ENCODE data around the gene DTX3.
"Not testable (repeated sequence)": the region's sequence is repeated elsewhere in the genome, so short reads cannot be mapped to it uniquely, and the experiment has no call there.

The DTX3 gene, protein sequence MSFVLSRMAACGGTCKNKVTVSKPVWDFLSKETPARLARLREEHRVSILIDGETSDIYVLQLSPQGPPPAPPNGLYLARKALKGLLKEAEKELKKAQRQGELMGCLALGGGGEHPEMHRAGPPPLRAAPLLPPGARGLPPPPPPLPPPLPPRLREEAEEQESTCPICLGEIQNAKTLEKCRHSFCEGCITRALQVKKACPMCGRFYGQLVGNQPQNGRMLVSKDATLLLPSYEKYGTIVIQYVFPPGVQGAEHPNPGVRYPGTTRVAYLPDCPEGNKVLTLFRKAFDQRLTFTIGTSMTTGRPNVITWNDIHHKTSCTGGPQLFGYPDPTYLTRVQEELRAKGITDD

GRCh38 chr12:57604454-57604991 is at the start of gene DTX3:
Gene DTX3, plus strand, starts transcription at chr12:57604824. Its CDS starts 1,694 bp downstream, at chr12:57606518.
- Histone ChIP-seq H3K9me3 (ENCODE audit: control insufficient read depth, insufficient read depth, low read length) (no peaks in the 10 kb centered on the region), H3K36me3 (ENCODE audit: control insufficient read depth, insufficient read depth, low read length) (peaks cover 12% of the 10 kb centered on the region), H3K4me1 (ENCODE audit: control insufficient read depth, insufficient read depth, low read length) (peaks cover 17% of the 10 kb centered on the region), H3K27me3 (ENCODE audit: control insufficient read depth, insufficient read depth, low read length) (peaks cover 5% of the 10 kb centered on the region), H3K4me3 (ENCODE audit: low read depth, low read length) (peak within 1 kb of the TSS; percentile 87), H3K9ac (ENCODE audit: low read depth, low read length) (peak within 1 kb of the TSS; percentile 74)

GRCh38 chr12:57554897-57555296 is 49.7 kb upstream of the DTX3 start:
- peaks cover 22% of the 10 kb centered on the region for H3K4me1 ChIP-seq (ENCODE audit: control insufficient read depth, insufficient read depth, low read length)
- H3K9me3 ChIP-seq (ENCODE audit: control insufficient read depth, insufficient read depth, low read length), result no peaks in the 10 kb centered on the region
- peaks cover 3% of the 10 kb centered on the region for H3K36me3 ChIP-seq (ENCODE audit: control insufficient read depth, insufficient read depth, low read length)
- no peak overlapping the region for H3K4me3 ChIP-seq (ENCODE audit: low read depth, low read length)
- H3K27me3 ChIP-seq (ENCODE audit: control insufficient read depth, insufficient read depth, low read length), result peaks cover 5% of the 10 kb centered on the region
- H3K9ac ChIP-seq (ENCODE audit: low read depth, low read length), result no peak overlapping the region

DNA sequence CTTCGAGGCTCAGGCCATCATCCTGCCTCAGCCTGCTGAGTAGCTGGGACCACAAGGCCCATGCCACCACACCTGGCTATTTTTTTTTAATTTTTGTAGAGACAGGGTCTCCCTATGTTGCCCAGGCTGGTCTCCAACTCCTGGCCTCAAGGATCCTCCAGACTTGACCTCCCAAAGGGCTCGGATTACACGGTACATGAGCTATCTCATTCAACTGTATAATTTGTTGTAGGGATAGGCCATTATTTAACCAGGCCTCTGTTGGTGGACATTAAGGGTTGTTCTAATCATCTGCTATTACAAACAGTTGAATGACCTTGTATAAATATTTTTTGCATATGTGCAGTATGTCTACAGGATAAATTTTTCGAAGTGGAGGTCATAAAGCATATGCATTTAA is 45.8 kb upstream of the DTX3 start:
- no peaks in the 10 kb centered on the region for H3K27me3 ChIP-seq (ENCODE audit: control insufficient read depth, insufficient read depth, low read length)
- H3K9me3 ChIP-seq (ENCODE audit: control insufficient read depth, insufficient read depth, low read length), result no peaks in the 10 kb centered on the region
- H3K9ac ChIP-seq (ENCODE audit: low read depth, low read length), result no peak overlapping the region
- H3K4me1 ChIP-seq (ENCODE audit: control insufficient read depth, insufficient read depth, low read length), result peaks cover 3% of the 10 kb centered on the region
- no peaks in the 10 kb centered on the region for H3K36me3 ChIP-seq (ENCODE audit: control insufficient read depth, insufficient read depth, low read length)
- no peak overlapping the region for H3K4me3 ChIP-seq (ENCODE audit: low read depth, low read length)

DNA sequence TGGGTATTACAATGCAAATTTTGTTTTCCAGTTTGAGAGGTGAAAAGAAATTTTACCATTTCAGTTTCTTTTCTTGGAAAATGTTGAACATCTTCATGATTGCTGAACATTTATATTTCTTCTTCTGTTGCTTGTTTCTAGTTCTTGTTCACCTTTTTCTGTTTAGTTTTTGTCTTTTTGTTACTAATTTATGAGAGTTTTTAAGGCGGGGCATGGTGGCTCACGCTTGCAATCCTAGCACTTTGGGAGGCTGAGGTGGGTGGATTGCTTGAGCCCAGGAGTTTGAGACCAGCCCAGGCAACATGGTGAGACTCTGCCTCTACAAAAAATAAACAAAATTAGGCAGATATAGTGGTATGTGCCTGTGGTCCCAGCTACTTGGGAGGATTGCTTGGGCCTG is 44.1 kb upstream of the DTX3 start:
- peaks cover 2% of the 10 kb centered on the region for H3K36me3 ChIP-seq (ENCODE audit: control insufficient read depth, insufficient read depth, low read length)
- no peaks in the 10 kb centered on the region for H3K9me3 ChIP-seq (ENCODE audit: control insufficient read depth, insufficient read depth, low read length)
- H3K9ac ChIP-seq (ENCODE audit: low read depth, low read length), result no peak overlapping the region
- peaks cover 3% of the 10 kb centered on the region for H3K4me1 ChIP-seq (ENCODE audit: control insufficient read depth, insufficient read depth, low read length)
- no peaks in the 10 kb centered on the region for H3K27me3 ChIP-seq (ENCODE audit: control insufficient read depth, insufficient read depth, low read length)
- no peak overlapping the region for H3K4me3 ChIP-seq (ENCODE audit: low read depth, low read length)

- not testable (repeated sequence) for H3K4me3 ChIP-seq (ENCODE audit: low read depth, low read length); H3K4me1 ChIP-seq (ENCODE audit: control insufficient read depth, insufficient read depth, low read length); H3K36me3 ChIP-seq (ENCODE audit: control insufficient read depth, insufficient read depth, low read length); H3K27me3 ChIP-seq (ENCODE audit: control insufficient read depth, insufficient read depth, low read length); H3K9me3 ChIP-seq (ENCODE audit: control insufficient read depth, insufficient read depth, low read length); H3K9ac ChIP-seq (ENCODE audit: low read depth, low read length)
These were observed 43.5 kb upstream of the DTX3 start for GRCh38 chr12:57561117-57561516.

DNA sequence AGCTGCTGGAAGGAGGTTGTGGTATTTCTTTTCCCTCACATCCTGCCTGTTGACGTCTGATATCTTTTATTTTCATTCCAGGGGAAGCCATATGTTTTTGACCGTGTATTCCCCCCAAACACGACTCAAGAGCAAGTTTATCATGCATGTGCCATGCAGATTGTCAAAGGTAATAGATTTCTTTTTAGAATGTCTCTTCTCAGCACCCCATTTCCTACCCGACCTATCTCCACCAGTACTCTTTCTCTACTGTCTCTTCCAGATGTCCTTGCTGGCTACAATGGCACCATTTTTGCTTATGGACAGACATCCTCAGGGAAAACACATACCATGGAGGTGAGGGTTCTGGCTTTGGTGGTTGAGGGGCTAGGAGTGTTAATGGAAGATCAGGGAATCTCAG is 41.3 kb upstream of the DTX3 start:
- Histone ChIP-seq H3K4me1 (ENCODE audit: control insufficient read depth, insufficient read depth, low read length) (no peaks in the 10 kb centered on the region), H3K9me3 (ENCODE audit: control insufficient read depth, insufficient read depth, low read length) (no peaks in the 10 kb centered on the region), H3K4me3 (ENCODE audit: low read depth, low read length) (no peak overlapping the region), H3K27me3 (ENCODE audit: control insufficient read depth, insufficient read depth, low read length) (no peaks in the 10 kb centered on the region), H3K36me3 (ENCODE audit: control insufficient read depth, insufficient read depth, low read length) (peaks cover 9% of the 10 kb centered on the region), H3K9ac (ENCODE audit: low read depth, low read length) (no peak overlapping the region)

DNA sequence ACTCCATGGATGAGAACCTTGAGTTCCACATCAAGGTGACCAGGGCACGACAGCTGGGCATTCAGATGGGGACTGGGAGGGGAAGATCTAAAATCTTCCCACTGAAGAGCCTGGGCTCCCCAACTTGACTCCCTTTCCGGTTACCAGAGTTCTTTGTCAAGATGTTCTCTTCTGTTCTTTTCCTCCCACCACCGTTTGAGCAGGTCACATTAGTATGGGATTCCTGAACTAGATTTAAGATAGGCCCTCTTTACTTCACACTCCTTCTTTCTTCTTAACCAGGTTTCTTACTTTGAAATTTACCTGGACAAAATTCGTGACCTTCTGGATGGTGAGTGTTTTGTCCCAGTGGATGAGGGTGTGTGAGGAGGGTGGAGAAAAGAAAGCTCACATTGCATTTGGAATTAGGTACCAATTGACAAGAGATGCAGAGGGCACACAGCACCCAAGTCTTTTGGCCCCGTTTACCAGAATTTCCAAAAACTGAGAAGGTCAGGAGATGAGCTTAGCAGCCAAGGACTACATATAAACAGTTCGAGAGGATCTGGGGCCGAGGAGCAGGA is 40.4 kb upstream of the DTX3 start:
- H3K27me3 ChIP-seq (ENCODE audit: control insufficient read depth, insufficient read depth, low read length), result no peaks in the 10 kb centered on the region
- H3K36me3 ChIP-seq (ENCODE audit: control insufficient read depth, insufficient read depth, low read length), result peaks cover 15% of the 10 kb centered on the region
- H3K9me3 ChIP-seq (ENCODE audit: control insufficient read depth, insufficient read depth, low read length), result no peaks in the 10 kb centered on the region
- no peak overlapping the region for H3K4me3 ChIP-seq (ENCODE audit: low read depth, low read length)
- no peak overlapping the region for H3K9ac ChIP-seq (ENCODE audit: low read depth, low read length)
- H3K4me1 ChIP-seq (ENCODE audit: control insufficient read depth, insufficient read depth, low read length), result no peaks in the 10 kb centered on the region

- Histone ChIP-seq H3K9me3 (ENCODE audit: control insufficient read depth, insufficient read depth, low read length) (no peaks in the 10 kb centered on the region), H3K9ac (ENCODE audit: low read depth, low read length) (no peak overlapping the region), H3K36me3 (ENCODE audit: control insufficient read depth, insufficient read depth, low read length) (peaks cover 35% of the 10 kb centered on the region), H3K27me3 (ENCODE audit: control insufficient read depth, insufficient read depth, low read length) (no peaks in the 10 kb centered on the region), H3K4me1 (ENCODE audit: control insufficient read depth, insufficient read depth, low read length) (no peaks in the 10 kb centered on the region), H3K4me3 (ENCODE audit: low read depth, low read length) (no peak overlapping the region)
These were observed 35.8 kb upstream of the DTX3 start for GRCh38 chr12:57568838-57569237.

DNA sequence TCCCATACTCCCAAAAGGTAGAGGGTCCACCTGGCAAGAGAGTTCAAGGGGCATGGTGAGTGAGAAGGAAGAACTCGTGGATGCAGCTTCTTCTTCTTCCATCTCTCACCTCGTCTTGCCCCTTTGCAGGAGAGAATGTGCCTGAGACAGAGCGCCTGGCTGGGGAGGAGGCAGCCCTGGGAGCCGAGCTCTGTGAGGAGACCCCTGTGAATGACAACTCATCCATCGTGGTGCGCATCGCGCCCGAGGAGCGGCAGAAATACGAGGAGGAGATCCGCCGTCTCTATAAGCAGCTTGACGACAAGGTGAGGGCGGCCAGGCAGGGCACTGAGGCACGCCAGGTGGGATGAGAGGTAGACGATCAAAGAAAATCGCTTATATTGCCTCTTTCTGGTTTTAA is 34.8 kb upstream of the DTX3 start:
- Histone ChIP-seq H3K4me3 (ENCODE audit: low read depth, low read length) (no peak overlapping the region), H3K27me3 (ENCODE audit: control insufficient read depth, insufficient read depth, low read length) (no peaks in the 10 kb centered on the region), H3K4me1 (ENCODE audit: control insufficient read depth, insufficient read depth, low read length) (no peaks in the 10 kb centered on the region), H3K9me3 (ENCODE audit: control insufficient read depth, insufficient read depth, low read length) (no peaks in the 10 kb centered on the region), H3K36me3 (ENCODE audit: control insufficient read depth, insufficient read depth, low read length) (peaks cover 33% of the 10 kb centered on the region), H3K9ac (ENCODE audit: low read depth, low read length) (no peak overlapping the region)

DNA sequence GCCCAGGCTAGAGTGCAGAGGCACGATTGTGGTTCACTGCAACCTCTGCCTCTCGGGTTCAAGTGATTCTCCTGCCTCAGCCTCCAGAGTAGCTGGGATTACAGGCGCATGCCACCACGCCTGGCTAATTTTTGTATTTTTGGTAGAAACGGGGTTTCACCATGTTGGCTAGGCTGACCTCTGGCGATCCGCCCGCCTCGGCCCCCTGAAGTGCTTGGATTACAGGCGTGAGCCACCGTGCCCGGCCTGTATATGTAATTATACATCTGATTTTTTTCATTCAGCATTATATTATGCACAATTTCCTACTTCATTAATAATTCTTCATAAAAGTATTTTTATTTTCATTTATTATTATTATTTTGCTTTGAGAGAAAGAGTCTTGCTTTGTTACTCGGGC is 34.2 kb upstream of the DTX3 start:
- not testable (repeated sequence) for H3K9ac ChIP-seq (ENCODE audit: low read depth, low read length); H3K9me3 ChIP-seq (ENCODE audit: control insufficient read depth, insufficient read depth, low read length); H3K4me3 ChIP-seq (ENCODE audit: low read depth, low read length); H3K4me1 ChIP-seq (ENCODE audit: control insufficient read depth, insufficient read depth, low read length); H3K27me3 ChIP-seq (ENCODE audit: control insufficient read depth, insufficient read depth, low read length)
- peaks cover 38% of the 10 kb centered on the region for H3K36me3 ChIP-seq (ENCODE audit: control insufficient read depth, insufficient read depth, low read length)

GRCh38 chr12:57571926-57572762 is 32.5 kb upstream of the DTX3 start:
- no peak overlapping the region for H3K4me3 ChIP-seq (ENCODE audit: low read depth, low read length)
- no peaks in the 10 kb centered on the region for H3K27me3 ChIP-seq (ENCODE audit: control insufficient read depth, insufficient read depth, low read length)
- H3K9ac ChIP-seq (ENCODE audit: low read depth, low read length), result no peak overlapping the region
- H3K36me3 ChIP-seq (ENCODE audit: control insufficient read depth, insufficient read depth, low read length), result peaks cover 48% of the 10 kb centered on the region
- H3K9me3 ChIP-seq (ENCODE audit: control insufficient read depth, insufficient read depth, low read length), result no peaks in the 10 kb centered on the region
- H3K4me1 ChIP-seq (ENCODE audit: control insufficient read depth, insufficient read depth, low read length), result no peaks in the 10 kb centered on the region

Data from iPS-15b (cell line).